Activated CD4-positive, CD25-positive, alpha-beta regulatory T cell treated with anti-CD3 and anti-CD28 coated beads, Interleukin-2, amount 50 U/mL, for 16 hours (primary cell): Measurements from ENCODE around the gene GIMD1.
A peak's percentile ranks its signal among the peaks of the same experiment; 100 is the strongest.

Experiments used
- DNase-seq: peaks from one replicate; pipeline ENCODE4 v3.0.0-alpha.2; 2020; ENCODE audit warnings: low read depth, low spot score

GIMD1 gene

GRCh38 chr4:106315476-106315967 is 53.1 kb downstream of the GIMD1 start:
- DNase-seq, result peak; percentile 28

- no peak for DNase-seq
Observed at GRCh38 chr4:106314960-106315359, 53.6 kb downstream of the GIMD1 start.

GRCh38 chr4:106312997-106313522 is 55.5 kb downstream of the GIMD1 start:
- DNase-seq, result no peak

- no peak for DNase-seq
Observed at GRCh38 chr4:106312377-106312776, 56.2 kb downstream of the GIMD1 start.
